ENCODE results near the gene PSTPIP1. TPM values are rescaled to one million over a fixed set of nuclear protein-coding genes. Genes with fewer than 3 reads are reported as not detected.
A peak's percentile ranks its signal among the peaks of the same experiment; 100 is the strongest.

PSTPIP1 gene
- polyA plus RNA-seq, 1 donor (not counting 4 experiments of a cell fraction or from before 2014, with no cell fraction given): 9.6 TPM

- FAIRE-seq (no peak), DNase-seq (ENCODE audit: low read depth, low spot score) (no peak)
- H2AFZ ChIP-seq (ENCODE audit: control insufficient read depth, low read length): no peak overlapping the region
- no peak overlapping the region for H3K9ac ChIP-seq (ENCODE audit: control insufficient read depth, extremely low read depth, insufficient read depth, low read length)
- H3K27ac ChIP-seq (ENCODE audit: control insufficient read depth, insufficient read depth, low read length): no peak overlapping the region
- no peaks in the 10 kb centered on the region for H4K20me1 ChIP-seq (ENCODE audit: control insufficient read depth, extremely low read depth, insufficient read depth, low read length)
- dilution Hi-C loops (cut with MboI; ENCODE audit: extremely low pct_ligation_motif_present, low sequenced_read_pairs): no loop called here
- H3K4me1 ChIP-seq (ENCODE audit: control insufficient read depth, extremely low read depth, insufficient read depth, low read length): peaks cover 11% of the 10 kb centered on the region
- no peak overlapping the region for H3K4me3 ChIP-seq (ENCODE audit: control insufficient read depth in 2 of 3, extremely low read depth in 1 of 3, insufficient read depth in 2 of 3, low read depth in 1 of 3, low read length in 3 of 3)
- no peaks in the 10 kb centered on the region for H3K9me1 ChIP-seq (ENCODE audit: control insufficient read depth, extremely low read depth, insufficient read depth, low read length)
- no peak overlapping the region for H3K4me2 ChIP-seq (ENCODE audit: control insufficient read depth, extremely low read depth, insufficient read depth, low read depth, low read length)
- no peaks in the 10 kb centered on the region for H3K27me3 ChIP-seq (ENCODE audit: control insufficient read depth, extremely low read depth, insufficient read depth, low read length)
- H3K79me2 ChIP-seq (ENCODE audit: control insufficient read depth, insufficient read depth, low read length): no peaks in the 10 kb centered on the region
- H3K36me3 ChIP-seq (ENCODE audit: control insufficient read depth in 2 of 2, extremely low read depth in 1 of 2, insufficient read depth in 2 of 2, low read length in 2 of 2): peaks cover 5 to 11% of the 10 kb centered on the region in 2 experiments
- no peaks in the 10 kb centered on the region for H3K9me3 ChIP-seq (ENCODE audit: control insufficient read depth, low read depth, low read length)
- TF ChIP-seq EZH2 (IDR thresholded peaks at IDR 0.05; ENCODE audit: low read length): no peak
- TF ChIP-seq, protein P1, sequence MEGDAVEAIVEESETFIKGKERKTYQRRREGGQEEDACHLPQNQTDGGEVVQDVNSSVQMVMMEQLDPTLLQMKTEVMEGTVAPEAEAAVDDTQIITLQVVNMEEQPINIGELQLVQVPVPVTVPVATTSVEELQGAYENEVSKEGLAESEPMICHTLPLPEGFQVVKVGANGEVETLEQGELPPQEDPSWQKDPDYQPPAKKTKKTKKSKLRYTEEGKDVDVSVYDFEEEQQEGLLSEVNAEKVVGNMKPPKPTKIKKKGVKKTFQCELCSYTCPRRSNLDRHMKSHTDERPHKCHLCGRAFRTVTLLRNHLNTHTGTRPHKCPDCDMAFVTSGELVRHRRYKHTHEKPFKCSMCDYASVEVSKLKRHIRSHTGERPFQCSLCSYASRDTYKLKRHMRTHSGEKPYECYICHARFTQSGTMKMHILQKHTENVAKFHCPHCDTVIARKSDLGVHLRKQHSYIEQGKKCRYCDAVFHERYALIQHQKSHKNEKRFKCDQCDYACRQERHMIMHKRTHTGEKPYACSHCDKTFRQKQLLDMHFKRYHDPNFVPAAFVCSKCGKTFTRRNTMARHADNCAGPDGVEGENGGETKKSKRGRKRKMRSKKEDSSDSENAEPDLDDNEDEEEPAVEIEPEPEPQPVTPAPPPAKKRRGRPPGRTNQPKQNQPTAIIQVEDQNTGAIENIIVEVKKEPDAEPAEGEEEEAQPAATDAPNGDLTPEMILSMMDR (optimal IDR thresholded peaks at IDR 0.05 in 1 of 3, IDR thresholded peaks at IDR 0.05 in 1 of 3, conservative IDR thresholded peaks at IDR 0.05 in 1 of 3; ENCODE audit: extremely low read depth in 1 of 3, insufficient read depth in 2 of 3, low read length in 3 of 3): no peak
These were observed 28.8 kb downstream of the PSTPIP1 start for GRCh38 chr15:77023576-77024272.

GRCh38 chr15:77024273-77025082 is 29.6 kb downstream of the PSTPIP1 start:
- FAIRE-seq (no peak), DNase-seq (ENCODE audit: low read depth, low spot score) (no peak)
- no peaks in the 10 kb centered on the region for H3K79me2 ChIP-seq (ENCODE audit: control insufficient read depth, insufficient read depth, low read length)
- H3K9me3 ChIP-seq (ENCODE audit: control insufficient read depth, low read depth, low read length): no peaks in the 10 kb centered on the region
- H3K27ac ChIP-seq (ENCODE audit: control insufficient read depth, insufficient read depth, low read length): no peak overlapping the region
- H3K4me3 ChIP-seq (ENCODE audit: control insufficient read depth in 2 of 3, extremely low read depth in 1 of 3, insufficient read depth in 2 of 3, low read depth in 1 of 3, low read length in 3 of 3): no peak overlapping the region
- no peaks in the 10 kb centered on the region for H4K20me1 ChIP-seq (ENCODE audit: control insufficient read depth, extremely low read depth, insufficient read depth, low read length)
- no peaks in the 10 kb centered on the region for H3K27me3 ChIP-seq (ENCODE audit: control insufficient read depth, extremely low read depth, insufficient read depth, low read length)
- TF ChIP-seq, protein P1 (optimal IDR thresholded peaks at IDR 0.05 in 1 of 3, IDR thresholded peaks at IDR 0.05 in 1 of 3, conservative IDR thresholded peaks at IDR 0.05 in 1 of 3; ENCODE audit: extremely low read depth in 1 of 3, insufficient read depth in 2 of 3, low read length in 3 of 3): peak; percentile 81 to 94 (median 81)
- no peak for TF ChIP-seq EZH2 (IDR thresholded peaks at IDR 0.05; ENCODE audit: low read length)
- dilution Hi-C loops (cut with MboI; ENCODE audit: extremely low pct_ligation_motif_present, low sequenced_read_pairs): no loop called here
- peaks cover 0 to 7% of the 10 kb centered on the region in 2 experiments for H3K36me3 ChIP-seq (ENCODE audit: control insufficient read depth in 2 of 2, extremely low read depth in 1 of 2, insufficient read depth in 2 of 2, low read length in 2 of 2)
- no peak overlapping the region for H3K4me2 ChIP-seq (ENCODE audit: control insufficient read depth, extremely low read depth, insufficient read depth, low read depth, low read length)
- H2AFZ ChIP-seq (ENCODE audit: control insufficient read depth, low read length): no peak overlapping the region
- no peaks in the 10 kb centered on the region for H3K9me1 ChIP-seq (ENCODE audit: control insufficient read depth, extremely low read depth, insufficient read depth, low read length)
- peaks cover 11% of the 10 kb centered on the region for H3K4me1 ChIP-seq (ENCODE audit: control insufficient read depth, extremely low read depth, insufficient read depth, low read length)
- no peak overlapping the region for H3K9ac ChIP-seq (ENCODE audit: control insufficient read depth, extremely low read depth, insufficient read depth, low read length)
